Fibroblast of lung (primary cell): ENCODE results near the gene TERC. TPM values are rescaled to one million over a fixed set of nuclear protein-coding genes. Genes with fewer than 3 reads are reported as not detected.

ENCODE experiments used
- DNase-seq, 2 donors: peaks; one replicate each; pipeline versions ENCODE4 v3.0.0 to v3.0.0-alpha.2; 2010; ENCODE audit warnings: low read depth in 2 of 2
- H2AFZ ChIP-seq: 2 replicates; pipeline ENCODE4 v1.5.1; 2012; ENCODE audit warnings: low read length, control low read depth, inconsistent platforms
- H3K27ac ChIP-seq: 2 replicates; pipeline ENCODE4 v1.5.1; 2011; ENCODE audit warnings: low read length, control low read depth; ENCODE audit not compliant: insufficient read depth
- H3K27me3 ChIP-seq: 2 replicates; pipeline ENCODE4 v1.5.1; 2011; ENCODE audit warnings: mild to moderate bottlenecking, low read length; ENCODE audit not compliant: control insufficient read depth, insufficient read depth
- H3K36me3 ChIP-seq: 2 replicates; pipeline ENCODE4 v1.5.1; 2011; ENCODE audit warnings: low read length; ENCODE audit not compliant: control insufficient read depth, insufficient read depth
- H3K4me1 ChIP-seq: 2 replicates; pipeline ENCODE4 v1.5.1; 2011; ENCODE audit warnings: low read length; ENCODE audit not compliant: control insufficient read depth, insufficient read depth; ENCODE audit errors: extremely low read depth
- H3K4me2 ChIP-seq: 2 replicates; pipeline ENCODE4 v1.5.1; 2011; ENCODE audit warnings: low read length, control low read depth; ENCODE audit not compliant: insufficient read depth; ENCODE audit errors: extremely low read depth
- H3K4me3 ChIP-seq, 4 experiments: fragments of 200-600 bp in 1 of 4; sonication (generic) in 1 of 4; replicated peaks in 1 of 4; 2 replicates each; pipeline ENCODE4 v1.5.1; 2011 to 2016; ENCODE audit warnings: low read length in 4 of 4, low read depth in 3 of 4, mild to moderate bottlenecking in 3 of 4, control low read depth in 2 of 4, inconsistent platforms in 1 of 4, mixed read lengths in 1 of 4; ENCODE audit not compliant: insufficient read depth in 1 of 4; ENCODE audit errors: control extremely low read depth in 1 of 4
- H3K79me2 ChIP-seq: 2 replicates; pipeline ENCODE4 v1.5.1; 2012; ENCODE audit warnings: mild to moderate bottlenecking, low read length, inconsistent platforms; ENCODE audit not compliant: control insufficient read depth, insufficient read depth
- H3K9ac ChIP-seq: 2 replicates; pipeline ENCODE4 v1.5.1; 2011; ENCODE audit warnings: mild to moderate bottlenecking, low read length, control low read depth; ENCODE audit not compliant: insufficient read depth
- H3K9me3 ChIP-seq: 2 replicates; pipeline ENCODE4 v1.5.1; 2012; ENCODE audit warnings: low read depth, low read length; ENCODE audit not compliant: control insufficient read depth, insufficient read depth
- H4K20me1 ChIP-seq: 2 replicates; pipeline ENCODE4 v1.5.1; 2011; ENCODE audit warnings: low read length; ENCODE audit not compliant: control insufficient read depth, insufficient read depth; ENCODE audit errors: extremely low read depth
- EZH2 ChIP-seq: IDR thresholded peaks from 2 replicates; pipeline ENCODE4 v1.5.1; 2012; ENCODE audit warnings: low read length, control low read depth, mild to moderate bottlenecking; ENCODE audit errors: missing control alignments
- polyA plus RNA-seq, 2 donors: library from polyadenylated mRNA; depleted of rRNA in 1 of 2; stranded (reverse) in 1 of 2; unstranded in 1 of 2; fragments of >200 nt; gene quantifications; 2 replicates each; pipeline ENCODE4 v1.2.1, GENCODE V29; 2011 to 2012; ENCODE audit warnings: missing spikeins in 1 of 2
- total RNA-seq: library from RNA; depleted of rRNA; stranded (reverse); fragments of >200 nt; gene quantifications from 2 replicates; pipeline ENCODE4 v1.2.1, GENCODE V29; 2014
- TF ChIP-seq, protein P1 (sequence below), 2 donors: IDR thresholded peaks in 1 of 2; conservative IDR thresholded peaks in 1 of 2; 1 replicate in 1 of 2; 2 replicates in 1 of 2; pipeline ENCODE4 v1.5.1; 2011 to 2012; ENCODE audit warnings: low read length in 2 of 2, control low read depth in 1 of 2, inconsistent platforms in 1 of 2, low read depth in 1 of 2, mild to moderate bottlenecking in 1 of 2

Gene TERC
- total and polyA plus RNA-seq, 2 donors (not counting 1 experiment from before 2014, with no cell fraction given), result 0.39 to 457 TPM

DNA sequence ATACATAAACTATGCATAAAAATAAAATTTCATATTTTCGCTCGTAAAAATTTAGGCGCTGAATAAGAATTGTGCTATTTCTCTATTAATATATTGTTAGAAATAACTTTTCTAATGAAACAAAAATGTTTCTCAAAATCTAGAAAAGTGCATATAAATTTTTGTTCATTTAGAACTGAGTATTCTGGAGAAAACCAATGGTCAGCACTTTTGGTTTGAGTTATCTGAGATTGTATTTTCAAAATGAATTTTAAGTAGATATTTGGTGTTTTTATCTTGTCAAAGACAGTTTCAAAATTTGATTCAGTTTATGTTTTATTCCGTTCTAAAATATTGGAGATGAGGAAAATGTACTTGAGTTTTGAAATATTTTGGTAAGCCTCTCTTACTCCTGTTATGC is 22.3 kb upstream of the TERC start:
- Histone ChIP-seq H3K9ac (no peak overlapping the region), H3K27me3 (no peaks in the 10 kb centered on the region), H3K4me3 (no peak overlapping the region), H4K20me1 (no peaks in the 10 kb centered on the region), H3K79me2 (no peaks in the 10 kb centered on the region), H3K36me3 (peaks cover 5% of the 10 kb centered on the region), H3K4me2 (no peak overlapping the region), H3K4me1 (no peaks in the 10 kb centered on the region), H2AFZ (no peak overlapping the region), H3K27ac (no peak overlapping the region), H3K9me3 (no peaks in the 10 kb centered on the region)
- no peak for DNase-seq
- TF ChIP-seq, protein P1, sequence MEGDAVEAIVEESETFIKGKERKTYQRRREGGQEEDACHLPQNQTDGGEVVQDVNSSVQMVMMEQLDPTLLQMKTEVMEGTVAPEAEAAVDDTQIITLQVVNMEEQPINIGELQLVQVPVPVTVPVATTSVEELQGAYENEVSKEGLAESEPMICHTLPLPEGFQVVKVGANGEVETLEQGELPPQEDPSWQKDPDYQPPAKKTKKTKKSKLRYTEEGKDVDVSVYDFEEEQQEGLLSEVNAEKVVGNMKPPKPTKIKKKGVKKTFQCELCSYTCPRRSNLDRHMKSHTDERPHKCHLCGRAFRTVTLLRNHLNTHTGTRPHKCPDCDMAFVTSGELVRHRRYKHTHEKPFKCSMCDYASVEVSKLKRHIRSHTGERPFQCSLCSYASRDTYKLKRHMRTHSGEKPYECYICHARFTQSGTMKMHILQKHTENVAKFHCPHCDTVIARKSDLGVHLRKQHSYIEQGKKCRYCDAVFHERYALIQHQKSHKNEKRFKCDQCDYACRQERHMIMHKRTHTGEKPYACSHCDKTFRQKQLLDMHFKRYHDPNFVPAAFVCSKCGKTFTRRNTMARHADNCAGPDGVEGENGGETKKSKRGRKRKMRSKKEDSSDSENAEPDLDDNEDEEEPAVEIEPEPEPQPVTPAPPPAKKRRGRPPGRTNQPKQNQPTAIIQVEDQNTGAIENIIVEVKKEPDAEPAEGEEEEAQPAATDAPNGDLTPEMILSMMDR (conservative IDR thresholded peaks at IDR 0.05 in 1 of 2, IDR thresholded peaks at IDR 0.05 in 1 of 2; ENCODE audit: low read depth in 1 of 2, low read length in 2 of 2), result no peak
- no peak for TF ChIP-seq EZH2

DNA sequence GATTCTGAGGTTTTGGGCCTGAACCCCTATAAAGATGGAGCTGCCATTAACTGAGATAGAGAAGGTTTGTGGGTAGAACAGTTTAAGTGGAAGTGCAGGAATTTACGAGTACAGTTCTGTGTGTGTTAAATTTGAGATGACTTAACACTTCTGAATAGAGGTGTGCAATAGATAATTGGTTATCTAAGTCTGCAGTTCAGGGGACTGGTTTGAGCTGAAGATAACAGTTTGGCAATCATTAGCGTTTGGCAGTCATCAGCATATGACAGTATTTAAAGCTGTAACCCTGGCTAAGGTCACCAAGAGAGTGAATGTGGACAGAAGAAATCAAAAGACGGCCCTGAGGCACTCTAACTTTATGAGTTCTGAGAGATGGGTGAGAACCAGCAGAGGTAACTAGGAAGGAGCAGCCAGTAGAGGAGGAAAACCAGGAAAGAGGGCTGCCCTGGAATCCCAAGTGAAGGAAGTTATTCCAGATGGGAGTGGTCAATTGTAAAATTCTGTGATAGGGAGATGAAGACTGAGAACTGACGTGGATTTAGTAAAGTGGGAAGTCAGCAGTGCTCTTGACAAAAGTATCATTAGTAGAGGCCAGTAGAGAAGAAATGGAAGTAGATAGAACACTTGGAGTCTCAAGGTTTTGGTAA is 16.5 kb upstream of the TERC start:
- Histone ChIP-seq H3K4me2 (no peak overlapping the region), H3K9ac (no peak overlapping the region), H3K27me3 (no peaks in the 10 kb centered on the region), H3K4me1 (no peaks in the 10 kb centered on the region), H3K4me3 (no peak overlapping the region), H3K9me3 (no peaks in the 10 kb centered on the region), H3K27ac (no peak overlapping the region), H3K36me3 (peaks cover 8% of the 10 kb centered on the region), H2AFZ (no peak overlapping the region), H3K79me2 (peaks cover 1% of the 10 kb centered on the region), H4K20me1 (no peaks in the 10 kb centered on the region)
- no peak for DNase-seq
- TF ChIP-seq, protein P1 (conservative IDR thresholded peaks at IDR 0.05 in 1 of 2, IDR thresholded peaks at IDR 0.05 in 1 of 2; ENCODE audit: low read depth in 1 of 2, low read length in 2 of 2), result no peak
- no peak for TF ChIP-seq EZH2

DNA sequence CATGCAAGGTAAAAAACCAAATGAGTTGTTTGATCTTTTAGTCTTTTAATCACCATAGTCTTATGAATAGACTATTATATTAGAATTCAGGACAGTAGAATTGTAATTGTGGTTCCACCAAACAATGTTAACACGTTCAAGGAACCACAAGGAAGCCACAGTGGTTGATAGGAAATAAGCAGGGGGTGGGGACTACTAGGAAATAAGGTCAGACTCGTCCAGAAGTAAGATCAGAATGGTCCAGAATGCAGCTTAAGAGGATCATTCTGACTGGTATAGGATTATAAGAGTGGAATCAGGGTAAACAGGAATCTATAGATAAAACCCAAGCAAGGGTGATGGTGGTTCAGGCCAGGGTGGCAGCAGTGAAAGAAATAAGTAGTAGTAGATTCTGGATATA is 15.9 kb upstream of the TERC start:
- Histone ChIP-seq H3K79me2 (peaks cover 4% of the 10 kb centered on the region), H3K9ac (no peak overlapping the region), H3K9me3 (no peaks in the 10 kb centered on the region), H3K4me1 (no peaks in the 10 kb centered on the region), H3K36me3 (peaks cover 6% of the 10 kb centered on the region), H3K27ac (no peak overlapping the region), H3K4me3 (no peak overlapping the region), H3K4me2 (no peak overlapping the region), H4K20me1 (no peaks in the 10 kb centered on the region), H3K27me3 (no peaks in the 10 kb centered on the region), H2AFZ (no peak overlapping the region)
- no peak for TF ChIP-seq EZH2
- TF ChIP-seq, protein P1 (conservative IDR thresholded peaks at IDR 0.05 in 1 of 2, IDR thresholded peaks at IDR 0.05 in 1 of 2; ENCODE audit: low read depth in 1 of 2, low read length in 2 of 2), result no peak
- no peak for DNase-seq
